Middle frontal gyrus (tissue), 1 donor: Measurements from ENCODE around the gene PTPN14.
"Not testable (repeated sequence)": the region's sequence is repeated elsewhere in the genome, so short reads cannot be mapped to it uniquely, and the experiment has no call there.

Experiments
- DNase-seq: peaks from one replicate; pipeline ENCODE4 v3.0.0-alpha.2; 2015; ENCODE audit warnings: low spot score; ENCODE audit errors: extremely low spot score

PTPN14 gene

GRCh38 chr1:214551436-214552173, at the start of gene PTPN14:
Gene PTPN14, minus strand, starts transcription at chr1:214551602. Its CDS starts 86,799 bp downstream, at chr1:214464803.
- peak; percentile 49 for DNase-seq

- DNase-seq, result no peak
These were observed 41.8 kb upstream of the PTPN14 start for GRCh38 chr1:214593158-214593557.

- not testable (repeated sequence) for DNase-seq
These were observed 40.5 kb upstream of the PTPN14 start for GRCh38 chr1:214591918-214592317.

GRCh38 chr1:214590696-214591095, 39.3 kb upstream of the PTPN14 start:
- no peak for DNase-seq

- DNase-seq, result no peak
These were observed 37.7 kb upstream of the PTPN14 start for GRCh38 chr1:214588963-214589597.

GRCh38 chr1:214587165-214587564, 35.8 kb upstream of the PTPN14 start:
- DNase-seq, result no peak

GRCh38 chr1:214586621-214587020, 35.2 kb upstream of the PTPN14 start:
- no peak for DNase-seq

GRCh38 chr1:214584805-214585766, 33.7 kb upstream of the PTPN14 start:
- DNase-seq, result no peak

GRCh38 chr1:214583824-214584554, 32.6 kb upstream of the PTPN14 start:
- no peak for DNase-seq

GRCh38 chr1:214583113-214583512, 31.7 kb upstream of the PTPN14 start:
- no peak for DNase-seq

GRCh38 chr1:214582289-214582891, 31.0 kb upstream of the PTPN14 start:
- DNase-seq, result no peak

GRCh38 chr1:214581785-214582184, 30.4 kb upstream of the PTPN14 start:
- DNase-seq, result no peak

- DNase-seq, result no peak
These were observed 27.8 kb upstream of the PTPN14 start for GRCh38 chr1:214579183-214579582.

GRCh38 chr1:214576120-214576519, 24.7 kb upstream of the PTPN14 start:
- not testable (repeated sequence) for DNase-seq

GRCh38 chr1:214574598-214575411, 23.4 kb upstream of the PTPN14 start:
- DNase-seq, result no peak

- no peak for DNase-seq
These were observed 22.2 kb upstream of the PTPN14 start for GRCh38 chr1:214573386-214574318.

GRCh38 chr1:214571281-214571680, 19.9 kb upstream of the PTPN14 start:
- no peak for DNase-seq

- DNase-seq, result no peak
These were observed 19.0 kb upstream of the PTPN14 start for GRCh38 chr1:214570442-214570841.
